HepG2 (cell line): ENCODE measurements around the gene HTR7. TPM values are rescaled to one million over a fixed set of nuclear protein-coding genes. Genes with fewer than 3 reads are reported as not detected.

Experiments
- ATAC-seq: fragments of 200-7000 bp; cut with Tn5 transposase; 3 replicates; pipeline ENCODE4 v1.9.1; 2020; ENCODE audit warnings: mild to moderate bottlenecking, moderate library complexity
- BruUV-seq: library from RNA; stranded (reverse); fragments of 400-500 nt; replicated peaks from 2 replicates; lab custom pipeline; 2021; lab: Mats Ljungman, UMichigan
- CTCF ChIA-PET: fragments of 300-600 bp; formaldehyde crosslinking; extraction: SDS; loops from one replicate; lab custom pipeline; 2021; ENCODE audit warnings: low total read pairs, inconsistent platforms, low intra/inter-chr PET ratio; lab: Yijun Ruan, JAX
- POLR2A ChIA-PET: fragments of 350-600 bp; sonication (Branson Sonifier 250); formaldehyde crosslinking; loops from one replicate; lab custom pipeline; 2020; ENCODE audit warnings: antibody characterized with exemption, inconsistent platforms; lab: Yijun Ruan, JAX
- DNase-seq: peaks from one replicate; pipeline ENCODE4 v3.0.0-alpha.2; 2015; ENCODE audit warnings: low spot score
- FAIRE-seq: peaks from 3 replicates; lab custom pipeline; 2011; peaks lifted over from hg19 to GRCh38; lab: Jason Lieb, UNC
- H2AFZ ChIP-seq: one replicate; pipeline ENCODE4 v1.6.1; 2011; ENCODE audit warnings: low read length, inconsistent platforms
- H3K27ac ChIP-seq: fragments of 300-600 bp; 3 replicates; pipeline ENCODE4 v1.8.0; 2011; ENCODE audit warnings: mixed run types, mild to moderate bottlenecking, mixed read lengths, low read length, inconsistent platforms; ENCODE audit not compliant: insufficient read depth; ENCODE audit errors: extremely low read length
- H3K27me3 ChIP-seq, 2 experiments: fragments of 200-600 bp in 1 of 2; 2 replicates in 1 of 2; 3 replicates in 1 of 2; pipeline versions ENCODE4 v1.6.0 to v1.8.0; 2011; ENCODE audit warnings: low read length in 2 of 2, mild to moderate bottlenecking in 2 of 2, moderate library complexity in 2 of 2, inconsistent platforms in 1 of 2; ENCODE audit not compliant: insufficient read depth in 2 of 2, control insufficient read depth in 1 of 2
- H3K36me3 ChIP-seq, 2 experiments: fragments of 200-600 bp in 1 of 2; replicated peaks in 1 of 2; 2 replicates in 1 of 2; 3 replicates in 1 of 2; pipeline versions ENCODE4 v1.5.1 to v1.8.0; 2011; ENCODE audit warnings: low read length in 2 of 2, inconsistent platforms in 1 of 2; ENCODE audit not compliant: insufficient read depth in 2 of 2, control insufficient read depth in 1 of 2
- H3K4me1 ChIP-seq: 2 replicates; pipeline ENCODE4 v1.5.1; 2012; ENCODE audit warnings: low read length, inconsistent platforms; ENCODE audit not compliant: insufficient read depth
- H3K4me2 ChIP-seq: 2 replicates; pipeline ENCODE4 v1.6.0; 2011; ENCODE audit warnings: low read depth, low read length, inconsistent platforms
- H3K4me3 ChIP-seq, 3 experiments: fragments of 200-600 bp in 1 of 3; sonication (generic), shearing (Covaris generic) in 1 of 3; replicated peaks in 1 of 3; 2 replicates each; pipeline ENCODE4 v1.5.1; 2011 to 2016; ENCODE audit warnings: low read length in 3 of 3, inconsistent platforms in 2 of 3, low read depth in 2 of 3, mild to moderate bottlenecking in 2 of 3, control low read depth in 1 of 3, mixed read lengths in 1 of 3; ENCODE audit not compliant: insufficient read depth in 1 of 3
- H3K79me2 ChIP-seq: one replicate; pipeline ENCODE4 v1.6.1; 2011; ENCODE audit warnings: low read length, inconsistent platforms; ENCODE audit not compliant: insufficient read depth
- H3K9ac ChIP-seq: 2 replicates; pipeline ENCODE4 v1.6.0; 2011; ENCODE audit warnings: mild to moderate bottlenecking, low read depth, low read length, inconsistent platforms; ENCODE audit not compliant: insufficient read depth
- H3K9me3 ChIP-seq: 2 replicates; pipeline ENCODE4 v1.5.1; 2012; ENCODE audit warnings: mild to moderate bottlenecking, low read length
- H4K20me1 ChIP-seq: 2 replicates; pipeline ENCODE4 v1.6.0; 2011; ENCODE audit warnings: inconsistent platforms, mild to moderate bottlenecking, low read length, moderate library complexity; ENCODE audit not compliant: insufficient read depth
- CAMTA2 ChIP-seq: sonication (generic); formaldehyde crosslinking; IDR thresholded peaks from 2 replicates; pipeline ENCODE4 v1.4.0; 2020; ENCODE audit warnings: mild to moderate bottlenecking, missing genetic modification reagents, borderline replicate concordance
- PCBP2 ChIP-seq: fragments of 200-400 bp; formaldehyde crosslinking; optimal IDR thresholded peaks from 2 replicates; pipeline ENCODE3; 2018; ENCODE audit warnings: low read length, low read depth; ENCODE audit not compliant: poor library complexity, severe bottlenecking
- ZNF101 ChIP-seq: sonication (generic); formaldehyde crosslinking; IDR thresholded peaks from 2 replicates; pipeline ENCODE4 v1.4.0; 2020; ENCODE audit warnings: mild to moderate bottlenecking, low read depth, missing genetic modification reagents, borderline replicate concordance
- ZNF567 ChIP-seq: sonication (generic); formaldehyde crosslinking; IDR thresholded peaks from 2 replicates; pipeline ENCODE4 v1.8.1; 2023; ENCODE audit warnings: mild to moderate bottlenecking, missing genetic modification reagents, borderline replicate concordance
- ZNF570 ChIP-seq: sonication (generic); formaldehyde crosslinking; IDR thresholded peaks from 2 replicates; pipeline ENCODE4 v1.4.0; 2020; ENCODE audit warnings: mild to moderate bottlenecking, missing genetic modification reagents, borderline replicate concordance
- WGBS: methylation state at CpG from one replicate; pipeline ENCODE4 v1.1.6; 2017; ENCODE audit warnings: low lambda C conversion rate; 5-methylcytosine and 5-hydroxymethylcytosine counted together
- in situ Hi-C: cut with HindIII; loops from 2 replicates; pipeline ENCODE4 v1.10.0; 2017; ENCODE audit warnings: low pct_unique_long_range_greater_than_20kb; ENCODE audit not compliant: extremely low pct_ligation_motif_present
- intact Hi-C: fragments of 100-400 bp; cut with micrococcal nuclease; formaldehyde crosslinking; loops from one replicate; pipeline ENCODE4 v1.10.0; 2022; ENCODE audit not compliant: unreplicated experiment
- polyA plus RNA-seq, 8 experiments: library from polyadenylated mRNA; depleted of rRNA in 3 of 8; stranded (reverse) in 7 of 8; unstranded in 1 of 8; fragments of >200 nt; fragmentation: Illumina TruSeq in 4 of 8; extraction: Trizol in 4 of 8; gene quantifications; 2 replicates each; pipeline versions ENCODE4 v1.2.1 to v1.2.3, GENCODE V29; 2011 to 2016; ENCODE audit warnings: low read depth in 4 of 8, missing spikeins in 1 of 8, mixed read lengths in 1 of 8; ENCODE audit not compliant: insufficient read depth in 1 of 8
- total RNA-seq, 5 experiments: library from RNA; depleted of rRNA; stranded (reverse); fragments of >200 nt; fragmentation: Illumina TruSeq; extraction: Trizol; gene quantifications; 2 replicates each; pipeline ENCODE4 v1.2.3, GENCODE V29; 2016; ENCODE audit warnings: low read depth in 1 of 5
- TF ChIP-seq, protein P1 (sequence below): sonication (generic); formaldehyde crosslinking; IDR thresholded peaks from 2 replicates; pipeline ENCODE4 v1.8.1; 2022; ENCODE audit warnings: low read depth, mild to moderate bottlenecking, missing genetic modification reagents
- TF ChIP-seq, protein P2 (sequence below): sonication (generic); formaldehyde crosslinking; IDR thresholded peaks from 2 replicates; pipeline ENCODE4 v1.8.0; 2022; ENCODE audit warnings: missing genetic modification reagents, low read depth, mild to moderate bottlenecking, borderline replicate concordance

The HTR7 gene
- total and polyA plus RNA-seq, 2 of the 13 experiments (the other 11 are each of a cell fraction or from before 2014, with no cell fraction given): 0.04 TPM; not detected in 1

DNA sequence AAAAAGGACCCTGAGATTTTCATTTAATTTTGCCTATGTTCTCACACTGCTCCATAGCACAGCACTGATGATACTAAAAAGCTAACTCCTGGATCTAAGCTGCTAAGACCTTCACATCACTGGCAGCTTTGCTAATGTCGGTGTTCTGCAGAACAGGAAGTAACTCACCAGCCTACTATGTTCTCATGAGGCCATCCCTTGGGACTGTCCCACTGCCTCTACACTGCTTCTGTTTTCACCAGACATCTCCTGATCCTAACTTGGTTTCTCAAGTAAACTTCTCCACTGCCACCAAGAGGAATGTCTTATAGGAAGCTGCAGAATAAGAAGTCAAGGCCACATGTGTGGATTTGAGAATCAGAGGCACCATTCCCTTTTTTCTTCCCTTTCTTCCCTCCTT lies 15.1 kb downstream of the HTR7 start:
- in situ Hi-C loops: no loop called here
- Histone ChIP-seq H3K36me3 (no peaks in the 10 kb centered on the region), H3K4me1 (no peaks in the 10 kb centered on the region), H3K27ac (no peak overlapping the region)
- intact Hi-C loops: no loop called here
- no TSS peak for BruUV-seq
- WGBS: 0% methylated on average over 1 of the region's 1 CpG
- FAIRE-seq: no peak
- no peak for TF ChIP-seq CAMTA2 (CRISPR knock-in tag)
- no peak for TF ChIP-seq ZNF570 (CRISPR knock-in tag)
- TF ChIP-seq, protein P1, sequence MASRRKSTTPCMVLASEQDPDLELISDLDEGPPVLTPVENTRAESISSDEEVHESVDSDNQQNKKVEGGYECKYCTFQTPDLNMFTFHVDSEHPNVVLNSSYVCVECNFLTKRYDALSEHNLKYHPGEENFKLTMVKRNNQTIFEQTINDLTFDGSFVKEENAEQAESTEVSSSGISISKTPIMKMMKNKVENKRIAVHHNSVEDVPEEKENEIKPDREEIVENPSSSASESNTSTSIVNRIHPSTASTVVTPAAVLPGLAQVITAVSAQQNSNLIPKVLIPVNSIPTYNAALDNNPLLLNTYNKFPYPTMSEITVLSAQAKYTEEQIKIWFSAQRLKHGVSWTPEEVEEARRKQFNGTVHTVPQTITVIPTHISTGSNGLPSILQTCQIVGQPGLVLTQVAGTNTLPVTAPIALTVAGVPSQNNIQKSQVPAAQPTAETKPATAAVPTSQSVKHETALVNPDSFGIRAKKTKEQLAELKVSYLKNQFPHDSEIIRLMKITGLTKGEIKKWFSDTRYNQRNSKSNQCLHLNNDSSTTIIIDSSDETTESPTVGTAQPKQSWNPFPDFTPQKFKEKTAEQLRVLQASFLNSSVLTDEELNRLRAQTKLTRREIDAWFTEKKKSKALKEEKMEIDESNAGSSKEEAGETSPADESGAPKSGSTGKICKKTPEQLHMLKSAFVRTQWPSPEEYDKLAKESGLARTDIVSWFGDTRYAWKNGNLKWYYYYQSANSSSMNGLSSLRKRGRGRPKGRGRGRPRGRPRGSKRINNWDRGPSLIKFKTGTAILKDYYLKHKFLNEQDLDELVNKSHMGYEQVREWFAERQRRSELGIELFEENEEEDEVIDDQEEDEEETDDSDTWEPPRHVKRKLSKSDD (CRISPR knock-in tag): no peak
- no peak for TF ChIP-seq ZNF567 (CRISPR knock-in tag)
- TF ChIP-seq, protein P2, sequence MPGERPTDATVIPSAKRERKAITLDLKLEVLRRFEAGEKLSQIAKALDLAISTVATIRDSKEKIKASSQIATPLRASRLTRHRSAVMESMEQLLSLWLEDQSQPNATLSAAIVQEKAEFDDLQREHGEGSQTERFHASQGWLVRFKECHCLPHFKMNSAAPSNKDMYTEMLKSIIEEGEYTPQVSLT: no peak
- TF ChIP-seq ZNF101: no peak
- no peak for TF ChIP-seq PCBP2
- TF ChIP-seq, all 625 proteins: peak for 0
- H3K9me3 ChIP-seq: no peaks in the 10 kb centered on the region
- no peak overlapping the region for H3K9ac ChIP-seq
- H3K27me3 ChIP-seq: no peaks in the 10 kb centered on the region; a peak in 1 of 5 replicates
- H3K4me3 ChIP-seq: no peak overlapping the region
- ATAC-seq: no peak
- DNase-seq: no peak
- no peak overlapping the region for H3K4me2 ChIP-seq
- ChIA-PET CTCF (no interaction called here), POLR2A (no interaction called here)
- no peaks in the 10 kb centered on the region for H3K79me2 ChIP-seq
- no peak overlapping the region for H2AFZ ChIP-seq
- no peaks in the 10 kb centered on the region for H4K20me1 ChIP-seq
